Hepatocyte (in vitro differentiated cells): ENCODE data around the gene SLC39A11. TPM values are rescaled to one million over a fixed set of nuclear protein-coding genes. Genes with fewer than 3 reads are reported as not detected.
"Not testable (repeated sequence)": the region's sequence is repeated elsewhere in the genome, so short reads cannot be mapped to it uniquely, and the experiment has no call there.

Experiments
- DNase-seq: peaks from one replicate; pipeline ENCODE4 v3.0.0-alpha.2; 2016; ENCODE audit warnings: low spot score
- H2AFZ ChIP-seq: fragments of 200-600 bp; sonication (generic); 2 replicates; pipeline ENCODE4 v1.6.0; 2016; ENCODE audit warnings: antibody characterized with exemption, mild to moderate bottlenecking
- H3K27ac ChIP-seq: fragments of 200-600 bp; sonication (generic); 2 replicates; pipeline ENCODE4 v1.5.1; 2016; ENCODE audit warnings: mild to moderate bottlenecking
- H3K27me3 ChIP-seq: fragments of 200-600 bp; sonication (generic); 2 replicates; pipeline ENCODE4 v1.6.1; 2016
- H3K36me3 ChIP-seq: fragments of 200-600 bp; sonication (generic); replicated peaks from 2 replicates; pipeline ENCODE4 v1.5.1; 2016; ENCODE audit warnings: low read depth; ENCODE audit not compliant: insufficient read depth
- H3K4me1 ChIP-seq: fragments of 200-600 bp; sonication (generic); 2 replicates; pipeline ENCODE4 v1.5.1; 2016; ENCODE audit warnings: mild to moderate bottlenecking, moderate library complexity; ENCODE audit not compliant: insufficient read depth
- H3K4me2 ChIP-seq: fragments of 200-600 bp; sonication (generic); 2 replicates; pipeline ENCODE4 v1.6.0; 2016
- H3K4me3 ChIP-seq: fragments of 200-600 bp; sonication (generic); 2 replicates; pipeline ENCODE4 v1.5.1; 2016; ENCODE audit warnings: mild to moderate bottlenecking
- H3K79me2 ChIP-seq: fragments of 200-600 bp; sonication (generic); 2 replicates; pipeline ENCODE4 v1.6.0; 2017; ENCODE audit warnings: mild to moderate bottlenecking
- H3K9me2 ChIP-seq: fragments of 200-600 bp; sonication (generic); replicated peaks from 2 replicates; pipeline ENCODE4 v1.6.0; 2017; ENCODE audit warnings: mild to moderate bottlenecking; ENCODE audit not compliant: insufficient read depth
- H3K9me3 ChIP-seq: fragments of 200-600 bp; sonication (generic); 2 replicates; pipeline ENCODE4 v1.5.1; 2016; ENCODE audit warnings: low read depth, mild to moderate bottlenecking
- H4K20me1 ChIP-seq: fragments of 200-600 bp; sonication (generic); 2 replicates; pipeline ENCODE4 v1.6.0; 2016; ENCODE audit warnings: mild to moderate bottlenecking; ENCODE audit not compliant: insufficient read depth, poor library complexity, severe bottlenecking
- EZH2 ChIP-seq: fragments of 200-600 bp; sonication (generic); IDR thresholded peaks from 2 replicates; pipeline ENCODE4 v1.6.1; 2016; ENCODE audit warnings: antibody characterized with exemption, mild to moderate bottlenecking, borderline replicate concordance
- EZH2phosphoT487 ChIP-seq: fragments of 200-600 bp; sonication (generic); IDR thresholded peaks from one replicate; pipeline ENCODE4 v1.6.1; 2018; ENCODE audit warnings: antibody characterized with exemption, mild to moderate bottlenecking, low read depth, moderate library complexity; ENCODE audit not compliant: unreplicated experiment, severe bottlenecking
- WGBS: methylation state at CpG from one replicate; pipeline ENCODE4 v1.1.6; 2016; ENCODE audit warnings: low lambda C conversion rate; ENCODE audit errors: missing lambda C conversion rate; 5-methylcytosine and 5-hydroxymethylcytosine counted together
- polyA plus RNA-seq: library from polyadenylated mRNA; unstranded; fragments of >200 nt; fragmentation: Nextera tagmentation; extraction: Ambion mirVana; gene quantifications from 2 replicates; pipeline ENCODE4 v1.2.1, GENCODE V29; 2016
- total RNA-seq: library from RNA; depleted of rRNA; stranded (reverse); fragments of >200 nt; gene quantifications from 2 replicates; pipeline ENCODE4 v1.2.3, GENCODE V29; 2014
- TF ChIP-seq, protein P1 (sequence below): fragments of 200-600 bp; sonication (generic); IDR thresholded peaks from 2 replicates; pipeline ENCODE4 v1.5.1; 2016; ENCODE audit warnings: antibody characterized with exemption, mild to moderate bottlenecking; ENCODE audit not compliant: poor library complexity

The SLC39A11 gene
- total and polyA plus RNA-seq, 2 experiments from 2014 or later = 37.7 to 39.1 TPM

- no peak overlapping the region for H3K4me3 ChIP-seq
- H3K4me1 ChIP-seq = no peaks in the 10 kb centered on the region
- 67% methylated on average over 3 of the region's 3 CpGs for WGBS
- no peak overlapping the region for H3K4me2 ChIP-seq
- no peaks in the 10 kb centered on the region for H4K20me1 ChIP-seq
- H3K27me3 ChIP-seq = no peaks in the 10 kb centered on the region
- no peak overlapping the region for H2AFZ ChIP-seq
- H3K79me2 ChIP-seq = no peaks in the 10 kb centered on the region
- TF ChIP-seq EZH2 (no peak), EZH2phosphoT487 (no peak)
- TF ChIP-seq, protein P1, sequence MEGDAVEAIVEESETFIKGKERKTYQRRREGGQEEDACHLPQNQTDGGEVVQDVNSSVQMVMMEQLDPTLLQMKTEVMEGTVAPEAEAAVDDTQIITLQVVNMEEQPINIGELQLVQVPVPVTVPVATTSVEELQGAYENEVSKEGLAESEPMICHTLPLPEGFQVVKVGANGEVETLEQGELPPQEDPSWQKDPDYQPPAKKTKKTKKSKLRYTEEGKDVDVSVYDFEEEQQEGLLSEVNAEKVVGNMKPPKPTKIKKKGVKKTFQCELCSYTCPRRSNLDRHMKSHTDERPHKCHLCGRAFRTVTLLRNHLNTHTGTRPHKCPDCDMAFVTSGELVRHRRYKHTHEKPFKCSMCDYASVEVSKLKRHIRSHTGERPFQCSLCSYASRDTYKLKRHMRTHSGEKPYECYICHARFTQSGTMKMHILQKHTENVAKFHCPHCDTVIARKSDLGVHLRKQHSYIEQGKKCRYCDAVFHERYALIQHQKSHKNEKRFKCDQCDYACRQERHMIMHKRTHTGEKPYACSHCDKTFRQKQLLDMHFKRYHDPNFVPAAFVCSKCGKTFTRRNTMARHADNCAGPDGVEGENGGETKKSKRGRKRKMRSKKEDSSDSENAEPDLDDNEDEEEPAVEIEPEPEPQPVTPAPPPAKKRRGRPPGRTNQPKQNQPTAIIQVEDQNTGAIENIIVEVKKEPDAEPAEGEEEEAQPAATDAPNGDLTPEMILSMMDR = no peak
- no peak for DNase-seq
- no peaks in the 10 kb centered on the region for H3K36me3 ChIP-seq
- H3K27ac ChIP-seq = no peak overlapping the region
- H3K9me3 ChIP-seq = no peaks in the 10 kb centered on the region
- no peaks in the 10 kb centered on the region for H3K9me2 ChIP-seq
Observed at GRCh38 chr17:72764632-72765041, 327.9 kb downstream of the SLC39A11 start.

GRCh38 chr17:72763981-72764380, 328.5 kb downstream of the SLC39A11 start:
- no peaks in the 10 kb centered on the region for H3K9me2 ChIP-seq
- H3K36me3 ChIP-seq = no peaks in the 10 kb centered on the region
- no peak overlapping the region for H3K4me2 ChIP-seq
- no peaks in the 10 kb centered on the region for H3K27me3 ChIP-seq
- no peaks in the 10 kb centered on the region for H4K20me1 ChIP-seq
- H3K9me3 ChIP-seq = no peaks in the 10 kb centered on the region
- no peak overlapping the region for H3K4me3 ChIP-seq
- no peak overlapping the region for H3K27ac ChIP-seq
- no peak for DNase-seq
- no peaks in the 10 kb centered on the region for H3K4me1 ChIP-seq
- H2AFZ ChIP-seq = no peak overlapping the region
- 68% methylated on average over 5 of the region's 5 CpGs for WGBS
- H3K79me2 ChIP-seq = no peaks in the 10 kb centered on the region
- TF ChIP-seq, protein P1 = no peak
- no peak for TF ChIP-seq EZH2
- TF ChIP-seq EZH2phosphoT487 = no peak

- not testable (repeated sequence) for H3K4me2 ChIP-seq, DNase-seq
- WGBS = 80% methylated on average over 9 of the region's 9 CpGs
Observed at GRCh38 chr17:72761893-72762575, 330.5 kb downstream of the SLC39A11 start.

GRCh38 chr17:72761431-72761830, 331.1 kb downstream of the SLC39A11 start:
- no peak for DNase-seq
- no peaks in the 10 kb centered on the region for H4K20me1 ChIP-seq
- no peaks in the 10 kb centered on the region for H3K4me1 ChIP-seq
- no peak overlapping the region for H2AFZ ChIP-seq
- no peak overlapping the region for H3K27ac ChIP-seq
- WGBS = 88% methylated on average over 3 of the region's 3 CpGs
- no peak overlapping the region for H3K4me3 ChIP-seq
- no peak for TF ChIP-seq EZH2
- no peak for TF ChIP-seq EZH2phosphoT487
- TF ChIP-seq, protein P1 = no peak
- H3K4me2 ChIP-seq = no peak overlapping the region
- H3K9me3 ChIP-seq = no peaks in the 10 kb centered on the region
- no peaks in the 10 kb centered on the region for H3K79me2 ChIP-seq
- H3K27me3 ChIP-seq = no peaks in the 10 kb centered on the region
- no peaks in the 10 kb centered on the region for H3K9me2 ChIP-seq
- no peaks in the 10 kb centered on the region for H3K36me3 ChIP-seq

More at GRCh38 chr17:72761893-72762575, 330.5 kb downstream of the SLC39A11 start:
- not testable (repeated sequence) for H3K27ac ChIP-seq, H3K9me2 ChIP-seq, H3K36me3 ChIP-seq, H2AFZ ChIP-seq, H4K20me1 ChIP-seq, H3K79me2 ChIP-seq, H3K4me1 ChIP-seq, H3K9me3 ChIP-seq, H3K4me3 ChIP-seq, H3K27me3 ChIP-seq
